Peyer's patch (tissue), 4 donors: ENCODE results near the gene TXNDC16. TPM values are rescaled to one million over a fixed set of nuclear protein-coding genes. Genes with fewer than 3 reads are reported as not detected.

Source experiments
- DNase-seq, 3 donors: peaks; one replicate each; pipeline ENCODE4 v3.0.0-alpha.2; 2017 to 2019
- H3K27ac ChIP-seq, 4 donors: fragments of 200-600 bp; sonication (generic); one replicate each; pipeline ENCODE4 v1.5.1; 2016 to 2019
- H3K27me3 ChIP-seq, 2 donors: fragments of 200-600 bp; sonication (generic); one replicate each; pipeline ENCODE4 v1.5.1; 2019
- H3K36me3 ChIP-seq, 3 donors: fragments of 200-600 bp; sonication (generic); one replicate each; pipeline ENCODE4 v1.5.1; 2016 to 2019
- H3K4me1 ChIP-seq, 4 donors: fragments of 200-600 bp; sonication (generic); one replicate each; pipeline ENCODE4 v1.5.1; 2016 to 2019
- H3K4me3 ChIP-seq, 4 donors: fragments of 200-600 bp; sonication (generic); 1 replicate in 3 of 4; 2 replicates in 1 of 4; pipeline ENCODE4 v1.5.1; 2016 to 2019; ENCODE audit warnings: mild to moderate bottlenecking in 1 of 4
- H3K9me3 ChIP-seq, 4 donors: fragments of 200-600 bp; sonication (generic); one replicate each; pipeline ENCODE4 v1.5.1; 2016 to 2019; ENCODE audit warnings: mild to moderate bottlenecking in 1 of 4
- POLR2A ChIP-seq, 2 donors: fragments of 450-650 bp; IDR thresholded peaks; one replicate each; pipeline ENCODE4 v1.5.1; 2017; ENCODE audit warnings: antibody characterized with exemption in 2 of 2, mild to moderate bottlenecking in 2 of 2, moderate library complexity in 2 of 2
- total RNA-seq, 4 donors: library from RNA; depleted of rRNA; stranded (reverse); fragments of >200 nt; gene quantifications; one replicate each; pipeline ENCODE4 v1.1.0, GENCODE V29; 2016
- TF ChIP-seq, protein P1 (sequence below), 6 experiments: fragments of 450-650 bp in 4 of 6; fragments of 200-600 bp in 2 of 6; sonication (generic) in 1 of 6; IDR thresholded peaks; one replicate each; pipeline ENCODE4 v1.5.1; 2017 to 2019; ENCODE audit warnings: antibody characterized with exemption in 6 of 6, mild to moderate bottlenecking in 3 of 6, moderate library complexity in 1 of 6

TXNDC16 gene
- total RNA-seq, 4 donors from 2014 or later = 3.3 to 5.6 (median 4.6) TPM

DNA sequence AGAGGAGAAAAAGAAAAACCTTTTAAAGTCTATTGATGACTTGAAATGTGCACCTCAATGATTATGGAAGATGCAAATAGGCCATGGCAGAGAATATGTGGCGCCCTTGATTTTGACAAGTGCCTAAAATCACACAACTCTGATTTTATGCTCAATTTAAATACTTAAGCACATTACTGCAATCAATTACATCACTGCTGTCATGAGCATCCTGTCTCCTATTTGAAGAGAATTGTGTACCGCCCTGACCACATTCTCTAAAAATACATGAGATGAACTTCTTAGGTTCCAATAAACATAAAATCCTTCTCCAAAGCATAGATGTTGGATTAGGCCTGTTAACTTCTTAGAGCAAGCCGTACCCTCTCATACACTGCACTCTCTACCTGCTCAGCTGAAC lies 1.6 kb downstream of the TXNDC16 start:
- DNase-seq = no peak
- Histone ChIP-seq H3K27me3 (no peaks in the 10 kb centered on the region), H3K36me3 (no peaks in the 10 kb centered on the region), H3K4me1 (peaks cover 0 to 20% (median 0%) of the 10 kb centered on the region in 4 donors), H3K27ac (no peak overlapping the region), H3K9me3 (no peaks in the 10 kb centered on the region), H3K4me3 (no peak overlapping the region)
- no peak for TF ChIP-seq POLR2A (IDR thresholded peaks at IDR 0.05)
- TF ChIP-seq, protein P1, sequence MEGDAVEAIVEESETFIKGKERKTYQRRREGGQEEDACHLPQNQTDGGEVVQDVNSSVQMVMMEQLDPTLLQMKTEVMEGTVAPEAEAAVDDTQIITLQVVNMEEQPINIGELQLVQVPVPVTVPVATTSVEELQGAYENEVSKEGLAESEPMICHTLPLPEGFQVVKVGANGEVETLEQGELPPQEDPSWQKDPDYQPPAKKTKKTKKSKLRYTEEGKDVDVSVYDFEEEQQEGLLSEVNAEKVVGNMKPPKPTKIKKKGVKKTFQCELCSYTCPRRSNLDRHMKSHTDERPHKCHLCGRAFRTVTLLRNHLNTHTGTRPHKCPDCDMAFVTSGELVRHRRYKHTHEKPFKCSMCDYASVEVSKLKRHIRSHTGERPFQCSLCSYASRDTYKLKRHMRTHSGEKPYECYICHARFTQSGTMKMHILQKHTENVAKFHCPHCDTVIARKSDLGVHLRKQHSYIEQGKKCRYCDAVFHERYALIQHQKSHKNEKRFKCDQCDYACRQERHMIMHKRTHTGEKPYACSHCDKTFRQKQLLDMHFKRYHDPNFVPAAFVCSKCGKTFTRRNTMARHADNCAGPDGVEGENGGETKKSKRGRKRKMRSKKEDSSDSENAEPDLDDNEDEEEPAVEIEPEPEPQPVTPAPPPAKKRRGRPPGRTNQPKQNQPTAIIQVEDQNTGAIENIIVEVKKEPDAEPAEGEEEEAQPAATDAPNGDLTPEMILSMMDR (IDR thresholded peaks at IDR 0.05) = no peak

DNA sequence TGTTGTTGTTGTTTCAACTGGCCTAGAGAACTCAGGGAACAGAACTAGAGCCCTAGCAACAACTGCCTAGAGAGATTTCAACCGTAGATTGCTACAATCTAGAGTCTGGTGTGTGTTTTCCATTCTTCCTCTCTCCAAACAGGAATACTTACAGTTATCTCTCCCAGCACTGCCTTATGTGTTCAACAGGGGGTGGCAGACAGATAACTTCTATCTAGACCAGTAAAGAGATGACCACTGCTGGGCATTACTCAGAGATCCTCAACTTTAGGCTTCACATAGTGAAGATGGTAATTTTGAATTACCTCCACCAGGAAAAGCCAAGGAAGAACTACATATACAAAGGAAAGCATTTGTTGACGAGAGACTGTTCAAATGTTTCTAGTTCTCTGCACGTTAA lies 4.8 kb downstream of the TXNDC16 start:
- no peaks in the 10 kb centered on the region for H3K27me3 ChIP-seq
- H3K4me1 ChIP-seq = peaks cover 0 to 15% (median 0%) of the 10 kb centered on the region in 4 donors
- H3K9me3 ChIP-seq = no peaks in the 10 kb centered on the region
- TF ChIP-seq POLR2A (IDR thresholded peaks at IDR 0.05) = no peak
- TF ChIP-seq, protein P1 (IDR thresholded peaks at IDR 0.05) = no peak
- no peak overlapping the region for H3K27ac ChIP-seq
- DNase-seq = no peak
- H3K4me3 ChIP-seq = no peak overlapping the region
- H3K36me3 ChIP-seq = peaks cover 0 to 5% (median 0%) of the 10 kb centered on the region in 3 donors

DNA sequence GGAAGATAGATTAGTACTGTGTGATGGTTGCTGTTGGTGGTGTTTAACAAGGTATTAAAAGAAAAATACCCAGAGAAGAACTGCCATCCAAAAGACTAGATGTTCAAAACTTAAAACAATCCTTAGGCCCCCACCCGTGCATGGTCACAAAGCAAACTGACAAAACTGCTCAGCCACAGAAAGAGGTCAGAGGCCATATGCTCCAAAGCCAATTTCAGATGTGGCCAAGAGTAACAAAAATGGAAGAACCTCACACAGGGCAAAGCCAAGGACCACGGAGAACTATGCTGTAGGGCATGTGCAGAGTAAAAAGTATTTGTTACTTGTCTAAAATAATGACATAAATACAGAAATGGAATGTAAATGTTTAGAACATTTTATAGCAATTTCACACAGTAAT lies 5.3 kb downstream of the TXNDC16 start:
- no peak overlapping the region for H3K4me3 ChIP-seq
- no peak for TF ChIP-seq POLR2A (IDR thresholded peaks at IDR 0.05)
- TF ChIP-seq, protein P1 (IDR thresholded peaks at IDR 0.05) = no peak
- no peak overlapping the region for H3K27ac ChIP-seq
- peaks cover 0 to 5% (median 0%) of the 10 kb centered on the region in 3 donors for H3K36me3 ChIP-seq
- no peaks in the 10 kb centered on the region for H3K9me3 ChIP-seq
- no peak for DNase-seq
- peaks cover 0 to 15% (median 0%) of the 10 kb centered on the region in 4 donors for H3K4me1 ChIP-seq
- no peaks in the 10 kb centered on the region for H3K27me3 ChIP-seq

DNA sequence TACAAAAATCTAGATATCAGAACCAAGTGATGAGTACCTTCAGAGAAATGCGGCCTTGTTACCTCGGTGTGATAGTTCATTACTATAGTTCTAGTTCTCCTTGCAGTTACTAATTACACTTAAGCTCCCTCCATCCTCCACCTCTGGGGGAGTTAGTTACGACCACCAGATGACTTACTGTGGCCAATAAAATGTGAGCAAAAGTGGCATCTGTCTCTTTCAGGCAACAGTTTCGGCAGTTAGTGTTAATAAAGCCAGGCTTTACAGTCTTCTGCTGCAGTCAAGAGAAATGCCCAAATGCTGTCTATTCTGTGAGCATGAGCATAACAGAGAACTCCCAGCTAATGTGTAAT lies 6.0 kb downstream of the TXNDC16 start:
- no peaks in the 10 kb centered on the region for H3K27me3 ChIP-seq
- H3K36me3 ChIP-seq = peaks cover 0 to 8% (median 0%) of the 10 kb centered on the region in 3 donors
- H3K9me3 ChIP-seq = no peaks in the 10 kb centered on the region
- DNase-seq = no peak
- no peak overlapping the region for H3K27ac ChIP-seq
- TF ChIP-seq POLR2A (IDR thresholded peaks at IDR 0.05) = no peak
- TF ChIP-seq, protein P1 (IDR thresholded peaks at IDR 0.05) = no peak
- H3K4me1 ChIP-seq = peaks cover 0 to 12% (median 0%) of the 10 kb centered on the region in 4 donors
- no peak overlapping the region for H3K4me3 ChIP-seq

DNA sequence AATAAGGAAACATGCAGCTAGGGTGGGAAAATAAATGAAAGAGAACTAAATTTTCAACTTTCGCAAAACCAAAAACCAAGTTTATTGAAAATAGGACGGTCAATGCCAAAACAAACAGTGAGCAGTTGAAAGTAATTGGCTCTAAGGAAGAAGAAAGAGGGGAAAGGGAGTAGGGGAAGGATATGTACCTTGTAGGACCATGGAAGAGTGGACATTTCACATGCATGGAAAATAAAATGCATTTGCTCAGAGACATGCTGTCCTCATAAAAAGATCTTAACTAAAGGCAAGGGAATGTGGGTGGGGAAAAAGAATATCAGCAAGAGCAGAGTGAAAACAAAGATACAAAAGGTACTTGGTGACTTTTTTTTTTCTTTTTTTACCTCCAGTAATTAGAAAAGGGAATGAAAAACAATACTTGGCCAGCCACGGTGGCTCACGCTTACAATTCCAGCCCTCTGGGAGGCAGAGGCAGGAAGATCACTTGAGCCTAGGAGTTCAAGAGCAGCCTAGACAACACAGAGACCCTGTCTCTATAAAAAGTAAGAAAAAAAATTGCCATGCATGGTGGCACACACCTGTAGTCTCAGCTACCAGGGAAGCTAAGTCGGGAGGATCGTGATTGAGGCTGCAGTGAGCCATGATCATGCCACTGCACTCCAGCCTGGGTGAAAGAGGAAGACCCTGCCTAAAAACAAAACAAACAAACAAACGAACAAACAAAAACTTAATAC lies 6.6 kb downstream of the TXNDC16 start:
- H3K4me1 ChIP-seq = peaks cover 0 to 7% (median 0%) of the 10 kb centered on the region in 4 donors
- H3K9me3 ChIP-seq = no peaks in the 10 kb centered on the region
- no peak overlapping the region for H3K4me3 ChIP-seq
- DNase-seq = no peak
- no peak overlapping the region for H3K27ac ChIP-seq
- no peaks in the 10 kb centered on the region for H3K27me3 ChIP-seq
- peaks cover 0 to 8% (median 0%) of the 10 kb centered on the region in 3 donors for H3K36me3 ChIP-seq
- TF ChIP-seq POLR2A (IDR thresholded peaks at IDR 0.05) = no peak
- TF ChIP-seq, protein P1 (IDR thresholded peaks at IDR 0.05) = no peak
